Hematopoietic multipotent progenitor cell (in vitro differentiated cells): ENCODE data around the gene RCAN2. TPM values are rescaled to one million over a fixed set of nuclear protein-coding genes. Genes with fewer than 3 reads are reported as not detected.
"Not testable (repeated sequence)": the region's sequence is repeated elsewhere in the genome, so short reads cannot be mapped to it uniquely, and the experiment has no call there.

Source experiments
- DNase-seq, 3 donors: peaks; one replicate each; pipeline ENCODE4 v3.0.0-alpha.2; 2011 to 2015; ENCODE audit warnings: low read depth in 2 of 3, low spot score in 2 of 3
- total RNA-seq: library from RNA; depleted of rRNA; stranded (reverse); fragments of >200 nt; gene quantifications from one replicate; pipeline ENCODE4 v1.2.3, GENCODE V29; 2012

RCAN2 gene
- total RNA-seq, 1 donor = under 0.01 TPM

GRCh38 chr6:46393161-46393939, 97.9 kb downstream of the RCAN2 start:
- DNase-seq = no peak

- no peak for DNase-seq
These were observed 99.0 kb downstream of the RCAN2 start for GRCh38 chr6:46392294-46392693.

- no peak for DNase-seq
These were observed 100.9 kb downstream of the RCAN2 start for GRCh38 chr6:46390153-46390876.

GRCh38 chr6:46387728-46388127, 103.5 kb downstream of the RCAN2 start:
- DNase-seq = not testable (repeated sequence)

GRCh38 chr6:46381579-46381978, 109.7 kb downstream of the RCAN2 start:
- DNase-seq = no peak

GRCh38 chr6:46381057-46381456, 110.2 kb downstream of the RCAN2 start:
- DNase-seq = no peak

- DNase-seq = no peak
These were observed 111.0 kb downstream of the RCAN2 start for GRCh38 chr6:46380152-46380807.

GRCh38 chr6:46378882-46379416, 112.3 kb downstream of the RCAN2 start:
- DNase-seq = no peak

GRCh38 chr6:46378161-46378881, 112.9 kb downstream of the RCAN2 start:
- no peak for DNase-seq

- no peak for DNase-seq
These were observed 114.0 kb downstream of the RCAN2 start for GRCh38 chr6:46377209-46377608.

GRCh38 chr6:46376562-46377061, 114.6 kb downstream of the RCAN2 start:
- DNase-seq = peak in 2 of 3 donors; percentile 59 to 90

- DNase-seq = no peak
These were observed 120.6 kb downstream of the RCAN2 start for GRCh38 chr6:46370622-46371021.

GRCh38 chr6:46368169-46368536, 123.1 kb downstream of the RCAN2 start:
- DNase-seq = no peak

GRCh38 chr6:46367354-46368168, 123.7 kb downstream of the RCAN2 start:
- no peak for DNase-seq

GRCh38 chr6:46366190-46366900, 124.9 kb downstream of the RCAN2 start:
- DNase-seq = no peak

- DNase-seq = no peak
These were observed 133.7 kb downstream of the RCAN2 start for GRCh38 chr6:46357591-46357990.

GRCh38 chr6:46356543-46356942, 134.7 kb downstream of the RCAN2 start:
- DNase-seq = no peak

GRCh38 chr6:46353528-46353927, 137.7 kb downstream of the RCAN2 start:
- no peak for DNase-seq
